Ascending aorta (tissue), 2 donors: ENCODE results near the gene ATP1B2. TPM values are rescaled to one million over a fixed set of nuclear protein-coding genes. Genes with fewer than 3 reads are reported as not detected.

Experiments
- DNase-seq, 2 donors: peaks; one replicate each; pipeline ENCODE4 v3.0.0-alpha.2; 2019; ENCODE audit warnings: low spot score in 2 of 2
- H3K27ac ChIP-seq, 2 donors: fragments of 200-600 bp; sonication (generic); one replicate each; pipeline ENCODE4 v1.5.1; 2016 to 2017; ENCODE audit warnings: mild to moderate bottlenecking in 1 of 2
- H3K27me3 ChIP-seq: fragments of 200-600 bp; sonication (generic); one replicate; pipeline ENCODE4 v1.5.1; 2017
- H3K36me3 ChIP-seq, 2 donors: fragments of 200-600 bp; sonication (generic); one replicate each; pipeline ENCODE4 v1.5.1; 2016
- H3K4me1 ChIP-seq, 2 donors: fragments of 200-600 bp; sonication (generic); one replicate each; pipeline ENCODE4 v1.5.1; 2016 to 2017; ENCODE audit warnings: mild to moderate bottlenecking in 1 of 2
- H3K4me3 ChIP-seq, 2 donors: fragments of 200-600 bp; sonication (generic); one replicate each; pipeline ENCODE4 v1.5.1; 2016 to 2017; ENCODE audit warnings: mild to moderate bottlenecking in 1 of 2
- H3K9me3 ChIP-seq, 2 donors: fragments of 200-600 bp; sonication (generic); one replicate each; pipeline ENCODE4 v1.5.1; 2016
- intact Hi-C: fragments of 100-400 bp; cut with DNase I; formaldehyde crosslinking; loops from one replicate; pipeline ENCODE4 v1.15.1; 2023
- total RNA-seq: library from RNA; depleted of rRNA; stranded (reverse); fragments of >200 nt; gene quantifications from one replicate; pipeline ENCODE4 v1.1.0, GENCODE V29; 2016
- TF ChIP-seq, protein P1 (sequence below), 3 experiments: fragments of 200-600 bp in 2 of 3; fragments of 450-650 bp in 1 of 3; sonication (generic) in 2 of 3; IDR thresholded peaks; one replicate each; pipeline ENCODE4 v1.5.1; 2016 to 2019; ENCODE audit warnings: antibody characterized with exemption in 3 of 3, mild to moderate bottlenecking in 1 of 3, moderate library complexity in 1 of 3

The ATP1B2 gene
- total RNA-seq, 1 donor from 2014 or later, result 0.11 TPM

DNA sequence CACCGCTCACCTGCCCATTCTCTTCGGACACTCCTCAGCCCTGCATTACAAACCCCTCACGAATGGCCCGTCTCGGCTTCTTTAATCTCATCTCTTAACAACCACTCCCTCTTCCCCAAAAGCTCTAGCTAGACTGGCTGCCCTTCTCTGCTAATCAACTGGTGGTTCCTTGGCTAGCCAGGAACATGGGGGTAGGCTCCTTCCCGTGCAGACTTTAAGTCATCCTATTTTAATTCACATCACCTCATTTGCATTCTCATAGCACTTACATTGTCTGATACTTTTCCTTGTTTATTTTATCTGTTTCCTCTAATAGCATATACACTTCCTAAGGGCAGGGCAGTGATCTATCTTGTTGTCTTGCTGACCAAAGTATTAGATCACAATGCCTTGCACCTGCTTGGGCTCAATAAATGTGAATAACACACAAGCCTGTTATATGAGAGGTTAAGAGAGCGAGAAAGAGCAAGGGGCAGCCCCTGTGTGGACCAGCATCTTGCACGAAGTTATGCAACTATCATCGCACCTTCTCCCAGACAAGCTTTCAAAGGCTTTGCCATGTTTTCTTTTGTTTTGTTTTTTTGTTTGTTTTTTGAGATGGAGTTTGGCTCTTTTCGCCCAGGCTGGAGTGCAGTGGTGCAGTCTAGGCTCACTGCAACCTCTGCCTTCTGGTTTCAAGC, 26.8 kb downstream of the ATP1B2 start:
- Histone ChIP-seq H3K27me3 (no peaks in the 10 kb centered on the region), H3K36me3 (peaks cover 30 to 41% of the 10 kb centered on the region in 2 donors), H3K27ac (no peak overlapping the region), H3K4me1 (no peaks in the 10 kb centered on the region), H3K9me3 (no peaks in the 10 kb centered on the region), H3K4me3 (no peak overlapping the region)
- intact Hi-C loops, result no loop called here
- DNase-seq, result no peak
- TF ChIP-seq, protein P1, sequence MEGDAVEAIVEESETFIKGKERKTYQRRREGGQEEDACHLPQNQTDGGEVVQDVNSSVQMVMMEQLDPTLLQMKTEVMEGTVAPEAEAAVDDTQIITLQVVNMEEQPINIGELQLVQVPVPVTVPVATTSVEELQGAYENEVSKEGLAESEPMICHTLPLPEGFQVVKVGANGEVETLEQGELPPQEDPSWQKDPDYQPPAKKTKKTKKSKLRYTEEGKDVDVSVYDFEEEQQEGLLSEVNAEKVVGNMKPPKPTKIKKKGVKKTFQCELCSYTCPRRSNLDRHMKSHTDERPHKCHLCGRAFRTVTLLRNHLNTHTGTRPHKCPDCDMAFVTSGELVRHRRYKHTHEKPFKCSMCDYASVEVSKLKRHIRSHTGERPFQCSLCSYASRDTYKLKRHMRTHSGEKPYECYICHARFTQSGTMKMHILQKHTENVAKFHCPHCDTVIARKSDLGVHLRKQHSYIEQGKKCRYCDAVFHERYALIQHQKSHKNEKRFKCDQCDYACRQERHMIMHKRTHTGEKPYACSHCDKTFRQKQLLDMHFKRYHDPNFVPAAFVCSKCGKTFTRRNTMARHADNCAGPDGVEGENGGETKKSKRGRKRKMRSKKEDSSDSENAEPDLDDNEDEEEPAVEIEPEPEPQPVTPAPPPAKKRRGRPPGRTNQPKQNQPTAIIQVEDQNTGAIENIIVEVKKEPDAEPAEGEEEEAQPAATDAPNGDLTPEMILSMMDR (IDR thresholded peaks at IDR 0.05), result no peak

DNA sequence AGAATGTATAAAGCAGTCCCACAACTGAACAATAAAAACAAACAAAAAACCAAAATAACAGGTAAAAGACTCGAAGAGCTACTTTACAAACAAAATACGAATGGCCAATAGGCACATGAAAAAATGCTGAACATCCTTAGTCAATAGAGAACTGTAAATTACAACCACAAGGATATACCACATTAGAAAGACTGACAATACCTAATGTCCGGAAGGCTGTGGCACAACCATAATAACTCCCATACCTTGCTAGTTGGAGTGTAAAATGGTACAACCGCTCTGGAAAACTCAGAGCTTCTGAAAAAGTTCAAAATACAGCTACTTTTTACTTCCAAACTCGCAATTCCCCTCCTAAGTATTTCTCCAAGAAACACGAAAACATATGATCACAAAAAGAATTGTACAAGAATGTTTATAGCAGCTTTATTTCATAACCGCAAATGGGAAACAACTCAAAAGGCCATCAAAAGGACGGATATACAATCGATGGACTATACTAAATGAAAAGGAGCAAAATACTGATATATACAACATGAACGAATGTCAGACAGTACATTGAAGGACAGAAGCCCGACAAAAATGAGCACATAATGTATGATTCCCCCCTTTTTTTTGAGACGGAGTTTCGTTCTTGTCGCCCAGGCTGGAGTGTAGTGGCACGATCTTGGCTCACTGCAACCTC, 34.3 kb downstream of the ATP1B2 start:
- H3K27ac ChIP-seq, result peak overlapping the region; percentile 87 to 94
- H3K4me3 ChIP-seq, result peak overlapping the region; percentile 70 to 79
- TF ChIP-seq, protein P1 (IDR thresholded peaks at IDR 0.05), result no peak
- H3K4me1 ChIP-seq, result peaks cover 9 to 16% of the 10 kb centered on the region in 2 donors
- DNase-seq, result no peak
- H3K36me3 ChIP-seq, result no peaks in the 10 kb centered on the region
- intact Hi-C loops, result loop anchor here (5.0 to 10.0 kb wide), 5 partner anchors 168 to 378 kb away; partner anchors contain the start of genes EIF5A, KCTD11, NLGN2 and POLR2A
- no peaks in the 10 kb centered on the region for H3K27me3 ChIP-seq
- no peaks in the 10 kb centered on the region for H3K9me3 ChIP-seq

DNA sequence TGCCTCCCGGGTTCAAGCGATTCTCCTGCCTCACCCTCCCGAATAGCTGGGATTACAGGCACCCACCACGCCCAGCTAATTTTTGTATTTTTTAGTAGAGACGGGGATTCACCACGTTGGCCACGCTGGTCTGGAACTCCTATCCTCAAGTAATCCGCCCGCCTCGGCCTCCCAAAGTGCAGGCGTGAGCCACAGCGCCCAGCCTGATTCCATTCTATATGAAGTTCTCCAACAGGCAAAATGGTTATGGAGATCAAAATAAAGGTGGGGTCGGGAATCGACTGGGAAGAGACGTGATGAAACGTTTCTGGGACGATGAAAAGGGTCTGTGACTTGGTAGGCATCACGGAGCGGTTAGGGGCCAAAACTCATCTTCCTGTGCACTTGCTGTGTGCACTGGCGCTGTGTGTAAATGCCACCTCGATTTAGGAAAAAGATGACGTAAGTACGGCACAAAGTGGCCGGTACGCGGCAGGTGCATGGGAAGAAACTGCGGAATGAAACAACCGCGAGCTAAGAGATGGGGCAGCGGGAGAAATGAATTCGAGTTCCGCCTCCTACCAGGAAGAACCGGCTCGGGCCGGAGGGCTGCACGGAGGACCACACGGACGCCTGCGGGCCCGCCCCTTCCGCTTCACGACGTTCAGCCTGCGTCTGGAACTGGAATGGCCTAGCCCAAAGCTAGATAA, 35.0 kb downstream of the ATP1B2 start:
- H3K27ac ChIP-seq, result peak overlapping the region; percentile 87 to 94

DNA sequence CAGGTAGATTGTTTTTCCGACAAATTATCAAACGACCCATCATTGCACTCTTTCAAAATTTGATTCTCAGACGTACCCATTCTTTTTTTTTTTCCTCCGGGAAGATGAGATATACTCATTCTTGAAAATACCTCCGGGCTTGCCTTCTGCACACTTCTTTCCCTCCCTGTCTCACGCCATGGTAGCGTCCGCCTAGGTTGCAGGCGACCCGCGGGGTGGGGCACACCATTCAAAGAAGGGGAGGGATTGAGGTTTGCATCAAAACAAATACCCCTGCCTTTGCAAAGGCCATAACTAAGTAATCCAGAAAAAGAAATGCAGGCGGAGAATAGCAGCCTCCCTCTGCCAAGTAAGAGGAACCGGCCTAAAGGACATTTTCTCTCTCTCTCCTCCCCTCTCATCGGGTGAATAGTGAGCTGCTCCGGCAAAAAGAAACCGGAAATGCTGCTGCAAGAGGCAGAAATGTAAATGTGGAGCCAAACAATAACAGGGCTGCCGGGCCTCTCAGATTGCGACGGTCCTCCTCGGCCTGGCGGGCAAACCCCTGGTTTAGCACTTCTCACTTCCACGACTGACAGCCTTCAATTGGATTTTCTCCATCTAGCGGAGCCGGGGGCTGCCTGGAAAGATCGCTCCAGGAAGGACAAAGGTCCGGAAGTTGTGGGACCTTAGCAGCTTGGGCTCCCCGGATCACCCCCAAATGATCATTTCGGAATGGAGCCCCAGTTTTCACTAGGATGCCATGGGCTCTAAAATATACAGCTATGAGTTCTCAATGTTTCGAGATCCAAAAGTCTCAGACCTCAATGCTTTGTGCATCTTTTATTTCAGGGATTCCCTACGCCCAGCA, 35.7 kb downstream of the ATP1B2 start:
- peak in 1 of 2 donors; percentile 84 for DNase-seq
- intact Hi-C loops, result loop anchor here (2.0 to 10.0 kb wide), 8 partner anchors 148 to 444 kb away; partner anchors contain the start of genes EIF5A, GABARAP, KCTD11 and KDM6B
- Histone ChIP-seq H3K36me3 (no peaks in the 10 kb centered on the region), H3K27me3 (no peaks in the 10 kb centered on the region), H3K9me3 (no peaks in the 10 kb centered on the region), H3K4me1 (peaks cover 9 to 16% of the 10 kb centered on the region in 2 donors), H3K4me3 (peak overlapping the region; percentile 70 to 79), H3K27ac (peak overlapping the region; percentile 87 to 94)
- TF ChIP-seq, protein P1 (IDR thresholded peaks at IDR 0.05), result no peak

More for the DNA sequence above, 35.0 kb downstream of the ATP1B2 start:
- Histone ChIP-seq H3K4me3 (peak overlapping the region; percentile 70 to 79), H3K4me1 (peaks cover 9 to 16% of the 10 kb centered on the region in 2 donors), H3K27me3 (no peaks in the 10 kb centered on the region), H3K9me3 (no peaks in the 10 kb centered on the region), H3K36me3 (no peaks in the 10 kb centered on the region)
- peak; percentile 58 to 95 for DNase-seq
- TF ChIP-seq, protein P1 (IDR thresholded peaks at IDR 0.05), result no peak
- intact Hi-C loops, result loop anchor here (2.0 to 10.0 kb wide), 8 partner anchors 149 to 443 kb away; partner anchors contain the start of genes EIF5A, GABARAP, KCTD11 and KDM6B
